Measurements from ENCODE around the gene CTPS2. TPM values are rescaled to one million over a fixed set of nuclear protein-coding genes. Genes with fewer than 3 reads are reported as not detected.
"Not testable (repeated sequence)": the region's sequence is repeated elsewhere in the genome, so short reads cannot be mapped to it uniquely, and the experiment has no call there.

Gene CTPS2
- polyA plus RNA-seq, 1 of the 3 experiments (the other 2 are of a cell fraction), result 6.1 TPM

- H3K9ac ChIP-seq; H3K4me2 ChIP-seq; H3K4me1 ChIP-seq (ENCODE audit: control insufficient read depth in 1 of 2, insufficient read depth in 2 of 2, low read depth in 1 of 2, low read length in 1 of 2); H3K27me3 ChIP-seq (ENCODE audit: insufficient read depth); H3K9me3 ChIP-seq; H3F3A ChIP-seq (replicated peaks; ENCODE audit: insufficient read depth); H3K27ac ChIP-seq (ENCODE audit: low read depth in 2 of 2, low read length in 1 of 2); DNase-seq; H3K36me3 ChIP-seq (replicated peaks in 1 of 2; ENCODE audit: control insufficient read depth in 1 of 2, insufficient read depth in 2 of 2, low read length in 1 of 2); H3K4me3 ChIP-seq (ENCODE audit: low read depth in 2 of 2, low read length in 1 of 2); H4K20me1 ChIP-seq (ENCODE audit: insufficient read depth); H3K9me2 ChIP-seq; H2AFZ ChIP-seq (ENCODE audit: low read depth): not testable (repeated sequence)
- POLR2A ChIA-PET, result interaction anchor here (0.7 kb wide), 1 partner anchor 1223 kb away, joined by 3 read pairs; the partner anchor contains the start of gene PIR
- 78% methylated on average over 6 of the region's 6 CpGs for WGBS (ENCODE audit: low lambda C conversion rate)
- H3K79me2 ChIP-seq (ENCODE audit: insufficient read depth), result peaks cover 27% of the 10 kb centered on the region
- CTCF ChIA-PET, result interaction anchor here (0.6 kb wide), 1 partner anchor 177 kb away, joined by 3 read pairs; no protein-coding TSS in a partner anchor
Observed at GRCh38 chrX:16716451-16716850, 4.0 kb upstream of the CTPS2 start.

DNA sequence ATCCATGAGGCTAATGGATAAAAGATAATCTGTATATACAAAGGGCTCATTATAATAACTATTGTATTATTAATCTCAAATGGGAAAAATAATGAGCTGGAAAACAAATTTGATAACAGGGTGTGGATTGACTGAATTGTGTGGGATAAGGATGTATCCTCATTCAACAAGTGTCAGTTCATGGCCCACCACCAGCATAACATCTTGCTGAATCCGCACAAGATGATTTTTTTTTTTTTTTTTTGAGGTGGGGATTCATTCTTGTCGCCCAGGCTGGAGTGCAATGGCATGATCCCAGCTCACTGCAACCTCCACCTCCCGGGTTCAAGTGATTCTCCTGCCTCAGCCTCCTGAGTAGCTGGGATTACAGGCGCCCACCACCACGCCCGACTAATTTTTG, 3.2 kb upstream of the CTPS2 start:
- Histone ChIP-seq H3K79me2 (ENCODE audit: insufficient read depth) (peaks cover 27% of the 10 kb centered on the region), H3F3A (replicated peaks; ENCODE audit: insufficient read depth) (peaks cover 16% of the 10 kb centered on the region)
- H3K4me1 ChIP-seq (ENCODE audit: control insufficient read depth in 1 of 2, insufficient read depth in 2 of 2, low read depth in 1 of 2, low read length in 1 of 2); H3K9me3 ChIP-seq; H2AFZ ChIP-seq (ENCODE audit: low read depth); H3K4me3 ChIP-seq (ENCODE audit: low read depth in 2 of 2, low read length in 1 of 2); H3K27ac ChIP-seq (ENCODE audit: low read depth in 2 of 2, low read length in 1 of 2); POLR2A ChIA-PET; H3K27me3 ChIP-seq (ENCODE audit: insufficient read depth); H3K4me2 ChIP-seq; H3K9ac ChIP-seq; H4K20me1 ChIP-seq (ENCODE audit: insufficient read depth); H3K9me2 ChIP-seq; H3K36me3 ChIP-seq (replicated peaks in 1 of 2; ENCODE audit: control insufficient read depth in 1 of 2, insufficient read depth in 2 of 2, low read length in 1 of 2); DNase-seq: not testable (repeated sequence)
- WGBS (ENCODE audit: low lambda C conversion rate), result 87% methylated on average over 6 of the region's 6 CpGs
- CTCF ChIA-PET, result interaction anchor here (0.7 kb wide), 1 partner anchor 979 kb away, joined by 3 read pairs; no protein-coding TSS in a partner anchor

- Histone ChIP-seq H3K27me3 (ENCODE audit: insufficient read depth) (no peaks in the 10 kb centered on the region), H3K9me3 (no peaks in the 10 kb centered on the region), H2AFZ (ENCODE audit: low read depth) (no peak overlapping the region), H4K20me1 (ENCODE audit: insufficient read depth) (no peaks in the 10 kb centered on the region), H3K79me2 (ENCODE audit: insufficient read depth) (peaks cover 19% of the 10 kb centered on the region), H3K27ac (ENCODE audit: low read depth in 2 of 2, low read length in 1 of 2) (no peak overlapping the region), H3K4me2 (no peak overlapping the region), H3K4me3 (ENCODE audit: low read depth in 2 of 2, low read length in 1 of 2) (no peak overlapping the region), H3K9ac (no peak overlapping the region), H3K36me3 (replicated peaks in 1 of 2; ENCODE audit: control insufficient read depth in 1 of 2, insufficient read depth in 2 of 2, low read length in 1 of 2) (no peaks in the 10 kb centered on the region), H3K9me2 (no peaks in the 10 kb centered on the region), H3K4me1 (ENCODE audit: control insufficient read depth in 1 of 2, insufficient read depth in 2 of 2, low read depth in 1 of 2, low read length in 1 of 2) (peaks cover 0 to 3% of the 10 kb centered on the region in 2 experiments; a peak in 2 of 4 replicates), H3F3A (replicated peaks; ENCODE audit: insufficient read depth) (peaks cover 16% of the 10 kb centered on the region)
- POLR2A ChIA-PET, result no interaction called here
- WGBS (ENCODE audit: low lambda C conversion rate), result 71% methylated on average over 8 of the region's 8 CpGs
- CTCF ChIA-PET, result no interaction called here
- DNase-seq, result no peak
- TF ChIP-seq JUND (IDR thresholded peaks at IDR 0.05), result no peak
- no peak for TF ChIP-seq FOSL2 (IDR thresholded peaks at IDR 0.05; ENCODE audit: borderline replicate concordance, low read depth)
- no peak for TF ChIP-seq FOXJ3 (CRISPR knock-in tag; IDR thresholded peaks at IDR 0.05)
- TF ChIP-seq SMC3 (IDR thresholded peaks at IDR 0.05; ENCODE audit: low read depth, low read length), result no peak
- TF ChIP-seq, protein P1, sequence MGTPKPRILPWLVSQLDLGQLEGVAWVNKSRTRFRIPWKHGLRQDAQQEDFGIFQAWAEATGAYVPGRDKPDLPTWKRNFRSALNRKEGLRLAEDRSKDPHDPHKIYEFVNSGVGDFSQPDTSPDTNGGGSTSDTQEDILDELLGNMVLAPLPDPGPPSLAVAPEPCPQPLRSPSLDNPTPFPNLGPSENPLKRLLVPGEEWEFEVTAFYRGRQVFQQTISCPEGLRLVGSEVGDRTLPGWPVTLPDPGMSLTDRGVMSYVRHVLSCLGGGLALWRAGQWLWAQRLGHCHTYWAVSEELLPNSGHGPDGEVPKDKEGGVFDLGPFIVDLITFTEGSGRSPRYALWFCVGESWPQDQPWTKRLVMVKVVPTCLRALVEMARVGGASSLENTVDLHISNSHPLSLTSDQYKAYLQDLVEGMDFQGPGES (IDR thresholded peaks at IDR 0.05; ENCODE audit: low read depth, low read length), result no peak
- TF ChIP-seq, protein P2, sequence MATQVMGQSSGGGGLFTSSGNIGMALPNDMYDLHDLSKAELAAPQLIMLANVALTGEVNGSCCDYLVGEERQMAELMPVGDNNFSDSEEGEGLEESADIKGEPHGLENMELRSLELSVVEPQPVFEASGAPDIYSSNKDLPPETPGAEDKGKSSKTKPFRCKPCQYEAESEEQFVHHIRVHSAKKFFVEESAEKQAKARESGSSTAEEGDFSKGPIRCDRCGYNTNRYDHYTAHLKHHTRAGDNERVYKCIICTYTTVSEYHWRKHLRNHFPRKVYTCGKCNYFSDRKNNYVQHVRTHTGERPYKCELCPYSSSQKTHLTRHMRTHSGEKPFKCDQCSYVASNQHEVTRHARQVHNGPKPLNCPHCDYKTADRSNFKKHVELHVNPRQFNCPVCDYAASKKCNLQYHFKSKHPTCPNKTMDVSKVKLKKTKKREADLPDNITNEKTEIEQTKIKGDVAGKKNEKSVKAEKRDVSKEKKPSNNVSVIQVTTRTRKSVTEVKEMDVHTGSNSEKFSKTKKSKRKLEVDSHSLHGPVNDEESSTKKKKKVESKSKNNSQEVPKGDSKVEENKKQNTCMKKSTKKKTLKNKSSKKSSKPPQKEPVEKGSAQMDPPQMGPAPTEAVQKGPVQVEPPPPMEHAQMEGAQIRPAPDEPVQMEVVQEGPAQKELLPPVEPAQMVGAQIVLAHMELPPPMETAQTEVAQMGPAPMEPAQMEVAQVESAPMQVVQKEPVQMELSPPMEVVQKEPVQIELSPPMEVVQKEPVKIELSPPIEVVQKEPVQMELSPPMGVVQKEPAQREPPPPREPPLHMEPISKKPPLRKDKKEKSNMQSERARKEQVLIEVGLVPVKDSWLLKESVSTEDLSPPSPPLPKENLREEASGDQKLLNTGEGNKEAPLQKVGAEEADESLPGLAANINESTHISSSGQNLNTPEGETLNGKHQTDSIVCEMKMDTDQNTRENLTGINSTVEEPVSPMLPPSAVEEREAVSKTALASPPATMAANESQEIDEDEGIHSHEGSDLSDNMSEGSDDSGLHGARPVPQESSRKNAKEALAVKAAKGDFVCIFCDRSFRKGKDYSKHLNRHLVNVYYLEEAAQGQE (IDR thresholded peaks at IDR 0.05; ENCODE audit: low read depth, low read length), result no peak
- TF ChIP-seq, protein P3, sequence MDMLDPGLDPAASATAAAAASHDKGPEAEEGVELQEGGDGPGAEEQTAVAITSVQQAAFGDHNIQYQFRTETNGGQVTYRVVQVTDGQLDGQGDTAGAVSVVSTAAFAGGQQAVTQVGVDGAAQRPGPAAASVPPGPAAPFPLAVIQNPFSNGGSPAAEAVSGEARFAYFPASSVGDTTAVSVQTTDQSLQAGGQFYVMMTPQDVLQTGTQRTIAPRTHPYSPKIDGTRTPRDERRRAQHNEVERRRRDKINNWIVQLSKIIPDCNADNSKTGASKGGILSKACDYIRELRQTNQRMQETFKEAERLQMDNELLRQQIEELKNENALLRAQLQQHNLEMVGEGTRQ (IDR thresholded peaks at IDR 0.05; ENCODE audit: borderline replicate concordance, low read depth, low read length), result no peak
- no peak for TF ChIP-seq RCOR1 (IDR thresholded peaks at IDR 0.05; ENCODE audit: low read length)
- no peak for TF ChIP-seq SIN3A (IDR thresholded peaks at IDR 0.05; ENCODE audit: borderline replicate concordance, low read depth, low read length)
- no peak for TF ChIP-seq NFIC (IDR thresholded peaks at IDR 0.05; ENCODE audit: borderline replicate concordance)
- TF ChIP-seq GABPA (IDR thresholded peaks at IDR 0.05; ENCODE audit: low read depth), result no peak
- TF ChIP-seq CHD2 (IDR thresholded peaks at IDR 0.05; ENCODE audit: low read length, partially characterized antibody), result no peak
- TF ChIP-seq ZBTB33 (IDR thresholded peaks at IDR 0.05; ENCODE audit: borderline replicate concordance, low read depth), result no peak
- TF ChIP-seq, protein P4, sequence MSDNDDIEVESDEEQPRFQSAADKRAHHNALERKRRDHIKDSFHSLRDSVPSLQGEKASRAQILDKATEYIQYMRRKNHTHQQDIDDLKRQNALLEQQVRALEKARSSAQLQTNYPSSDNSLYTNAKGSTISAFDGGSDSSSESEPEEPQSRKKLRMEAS (IDR thresholded peaks at IDR 0.05; ENCODE audit: low read depth), result no peak
Observed at GRCh38 chrX:16714504-16714903, 2.0 kb upstream of the CTPS2 start.

All from SK-N-SH (cell line).